NCI-H2081 treated with DMSO at 0.1 percent for 48 hours (cell line): ENCODE results near the gene VANGL2.

Source experiments
- DNase-seq: peaks from one replicate; lab custom pipeline; 2025; lab: John Stamatoyannopoulos, UW

The VANGL2 gene

DNA sequence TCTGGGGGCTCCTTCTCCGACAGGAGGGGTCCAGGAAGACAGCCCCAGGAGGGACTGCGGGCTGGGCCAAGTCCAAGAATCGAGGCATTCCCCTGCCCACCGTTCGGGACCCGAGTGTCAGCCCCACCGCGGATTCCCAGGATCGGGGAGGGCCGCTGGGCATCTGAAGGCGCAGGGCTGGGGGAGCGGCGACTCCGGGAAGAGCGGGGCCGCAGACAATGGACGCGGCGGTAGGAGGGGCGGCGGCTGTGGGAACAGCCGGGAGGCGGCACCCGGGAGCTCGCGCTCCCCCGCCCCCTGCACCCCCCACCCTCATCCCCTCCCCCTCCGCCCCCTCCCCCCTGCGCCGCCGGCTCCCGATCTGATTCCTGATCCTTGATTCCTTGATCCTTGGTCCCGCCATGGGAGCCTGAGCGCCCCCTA, at the start of gene VANGL2:
Gene VANGL2, plus strand, starts transcription at position 342 of the 423 bp plus-strand sequence. CDS start 15,274 bp downstream, outside the sequence.
- no peak for DNase-seq

DNA sequence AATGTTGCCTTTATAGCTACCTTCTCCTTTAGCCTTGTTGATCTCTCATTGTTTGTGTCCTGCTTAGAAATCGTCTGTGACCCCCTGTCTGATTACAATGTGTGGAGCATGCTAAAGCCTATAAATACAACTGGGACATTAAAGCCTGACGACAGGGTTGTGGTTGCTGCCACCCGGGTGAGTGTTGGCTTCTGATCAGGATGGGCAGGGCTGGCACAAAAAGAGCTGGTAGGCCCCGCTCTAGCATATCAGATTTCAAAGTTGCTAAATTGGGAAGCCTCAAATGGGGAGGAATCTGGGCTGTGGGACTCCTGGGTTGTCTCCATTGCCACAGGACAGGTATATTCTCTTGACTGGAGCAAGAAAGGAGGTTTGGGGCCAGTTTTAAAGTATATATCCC, 48.7 kb upstream of the VANGL2 start:
- DNase-seq = no peak

DNA sequence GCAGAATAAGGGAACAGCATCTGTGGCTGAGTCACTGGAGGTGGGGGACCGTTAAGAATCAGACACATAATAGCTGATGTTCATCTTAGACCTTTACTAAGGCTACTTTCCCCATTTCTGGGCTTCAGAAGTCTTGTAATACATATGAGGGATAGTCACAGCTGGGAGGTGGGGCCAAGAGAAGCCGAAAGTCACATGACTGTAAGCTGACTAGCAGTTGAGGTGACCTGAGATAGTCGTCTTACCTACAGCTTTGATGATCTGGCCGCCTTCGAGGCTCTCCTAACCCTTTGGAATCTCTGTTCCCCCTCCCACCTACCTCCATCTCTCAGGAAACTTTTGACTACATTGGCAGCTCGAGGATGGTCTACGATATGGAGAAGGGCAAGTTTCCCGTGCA, 47.8 kb upstream of the VANGL2 start:
- DNase-seq = no peak

DNA sequence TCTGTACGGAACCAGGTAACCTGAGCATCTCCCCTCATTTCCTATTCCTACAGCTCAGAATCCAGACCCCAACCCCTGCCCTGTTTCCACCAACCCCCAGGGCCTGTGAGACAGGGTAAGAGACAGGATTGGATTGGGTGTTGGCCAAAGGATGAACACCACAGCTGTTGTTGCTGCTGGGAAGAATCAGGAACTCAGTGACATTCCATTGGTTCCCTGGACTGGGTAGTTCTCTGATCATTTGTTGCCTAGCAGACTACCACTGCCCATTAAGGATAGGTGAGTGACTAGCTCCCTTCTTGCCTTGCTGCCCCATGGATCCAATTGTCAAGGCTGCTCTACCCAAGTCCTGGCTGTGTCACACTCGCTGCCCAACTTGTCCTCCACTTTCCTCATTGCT, 47.1 kb upstream of the VANGL2 start:
- DNase-seq = no peak

DNA sequence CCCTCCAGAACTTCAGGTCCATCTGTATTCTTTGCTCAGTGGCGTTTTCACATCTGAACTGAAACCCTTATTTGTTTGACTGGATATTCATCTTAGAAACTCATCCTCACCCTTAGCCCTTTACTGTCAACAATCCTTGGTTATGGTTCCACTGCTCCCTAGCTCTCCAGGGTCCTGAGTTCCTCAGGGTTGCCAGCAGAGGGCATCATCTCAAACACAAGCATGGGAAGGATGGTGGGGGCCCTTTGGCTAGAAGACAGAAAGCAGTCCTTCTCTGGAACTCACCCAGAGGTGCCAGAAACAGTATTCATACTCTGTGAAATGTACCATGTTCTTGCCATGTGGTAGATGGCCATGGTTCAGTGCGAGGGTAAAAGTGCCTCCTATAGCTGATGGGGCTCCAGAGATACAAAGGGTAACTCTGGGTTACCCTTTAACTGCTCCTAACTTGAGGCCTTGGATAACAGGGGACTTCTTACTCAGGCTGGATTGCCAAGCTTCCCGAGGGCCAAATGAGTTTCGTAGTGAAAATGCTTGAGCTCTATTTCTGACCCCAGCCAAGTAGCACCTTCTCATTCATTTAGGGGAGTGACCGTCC, 45.9 kb upstream of the VANGL2 start:
- DNase-seq = no peak

DNA sequence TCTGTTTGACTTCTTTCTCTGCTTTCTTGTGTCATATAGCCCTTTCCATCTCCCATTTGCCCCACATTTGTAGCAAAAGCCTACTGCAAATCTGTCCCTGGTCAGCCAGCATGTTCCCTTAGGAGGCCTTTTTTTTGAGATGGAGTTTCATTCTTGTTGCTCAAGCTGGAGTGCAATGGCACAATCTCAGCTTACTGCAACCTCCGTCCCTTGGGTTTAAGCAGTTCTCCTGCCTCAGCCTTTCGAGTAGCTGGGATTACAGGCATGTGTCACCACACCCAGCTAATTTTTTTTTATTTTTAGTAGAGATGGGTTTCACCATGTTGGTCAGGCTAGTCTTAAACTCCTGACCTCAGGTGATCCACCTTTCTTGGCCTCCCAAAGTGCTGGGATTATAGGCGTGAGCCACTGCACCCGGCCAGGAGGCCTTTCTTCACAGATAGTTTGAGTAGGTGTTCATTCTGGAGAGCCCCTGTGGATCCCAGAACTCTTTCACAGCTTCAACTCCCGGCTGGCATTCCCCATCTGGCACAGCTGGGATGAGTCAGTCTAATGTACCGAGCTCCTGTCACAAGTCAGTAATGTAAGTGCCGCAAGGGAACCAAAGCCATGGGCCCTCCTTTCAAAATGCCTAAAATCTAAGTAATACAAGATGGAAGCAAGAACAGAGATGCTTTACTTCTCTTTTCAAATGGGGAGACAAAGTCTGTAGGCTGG, 42.9 kb upstream of the VANGL2 start:
- DNase-seq = no peak

DNA sequence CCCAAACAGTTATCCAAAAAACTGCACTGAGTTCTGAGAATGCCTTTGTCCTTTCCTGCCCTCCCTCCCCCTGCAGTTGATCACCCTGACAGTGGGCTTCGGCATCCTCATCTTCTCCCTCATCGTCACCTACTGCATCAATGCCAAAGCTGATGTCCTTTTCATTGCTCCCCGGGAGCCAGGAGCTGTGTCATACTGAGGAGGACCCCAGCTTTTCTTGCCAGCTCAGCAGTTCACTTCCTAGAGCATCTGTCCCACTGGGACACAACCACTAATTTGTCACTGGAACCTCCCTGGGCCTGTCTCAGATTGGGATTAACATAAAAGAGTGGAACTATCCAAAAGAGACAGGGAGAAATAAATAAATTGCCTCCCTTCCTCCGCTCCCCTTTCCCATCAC, 42.3 kb upstream of the VANGL2 start:
- DNase-seq = no peak

DNA sequence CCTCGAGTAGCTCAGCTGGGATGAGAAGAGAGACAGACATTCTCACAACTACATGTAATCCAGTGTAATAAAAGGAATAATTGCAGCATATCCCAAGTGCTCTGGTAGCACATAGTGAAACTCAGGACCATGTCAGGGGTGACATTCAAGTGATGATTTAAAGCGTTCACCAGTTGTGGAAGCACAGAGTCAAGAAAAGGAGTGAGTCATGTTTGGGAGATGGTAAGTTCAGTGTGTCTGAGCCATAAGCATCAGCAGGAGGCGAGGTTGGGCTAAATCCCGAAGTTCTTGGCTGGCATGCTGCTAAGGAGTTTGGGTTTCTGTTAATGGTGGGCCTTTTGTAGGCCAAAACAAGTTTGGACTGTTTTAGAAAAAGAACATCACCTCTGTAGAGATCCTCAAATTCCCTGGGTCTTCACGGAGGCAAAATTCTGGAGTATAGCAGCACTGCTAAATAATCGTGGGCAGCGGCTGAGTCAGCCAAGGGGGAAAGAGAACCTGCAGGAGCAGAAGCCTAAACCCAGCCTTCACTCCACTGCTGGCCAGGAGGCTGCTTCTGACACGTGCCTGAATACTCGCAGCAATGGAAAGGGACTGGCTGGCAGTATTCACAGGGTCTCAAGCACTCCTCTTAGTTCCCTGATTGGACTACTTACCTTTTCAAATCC, 40.7 kb upstream of the VANGL2 start:
- DNase-seq = no peak

DNA sequence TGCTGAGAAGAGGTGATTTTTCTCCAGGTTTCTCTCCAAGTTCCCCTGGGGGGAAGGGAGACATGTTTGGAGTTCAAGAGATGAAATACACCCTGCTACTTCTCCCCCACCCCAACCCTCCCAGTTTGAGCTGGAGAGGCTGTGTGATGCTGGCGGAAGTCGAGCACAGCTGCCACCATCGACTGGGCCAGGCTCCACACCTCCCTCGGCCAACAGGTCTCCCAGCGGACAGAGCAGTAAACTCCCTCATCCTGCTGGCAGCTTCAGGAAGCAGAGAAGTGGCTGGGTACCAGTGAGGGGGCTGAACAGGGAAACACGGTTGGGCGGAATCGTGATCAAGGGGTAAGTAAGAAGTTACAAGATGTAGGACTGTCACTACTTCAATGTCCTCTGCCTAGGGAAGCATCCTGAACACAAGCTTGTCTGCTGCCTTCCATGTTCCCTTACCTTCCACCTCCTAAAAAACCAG, 40.1 kb upstream of the VANGL2 start:
- DNase-seq = no peak

DNA sequence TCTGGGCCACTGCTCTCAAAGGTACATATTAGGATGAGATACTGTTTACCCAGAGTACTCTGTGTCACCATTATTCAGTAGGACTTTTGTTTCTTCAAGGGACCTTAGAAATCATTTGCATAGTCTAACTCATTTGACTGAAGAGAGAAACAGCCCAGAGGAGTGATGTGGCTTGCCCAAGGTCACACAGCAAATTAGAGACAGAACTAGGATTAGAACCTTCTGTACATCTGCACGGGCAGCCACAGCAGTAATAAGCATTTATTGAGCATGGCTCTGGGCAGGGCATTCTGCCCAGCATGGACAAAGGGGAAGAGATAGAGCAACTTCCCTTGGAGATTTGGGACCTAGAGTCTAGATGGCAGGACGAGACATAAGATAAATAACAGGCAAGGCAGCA, 39.2 kb upstream of the VANGL2 start:
- no peak for DNase-seq

DNA sequence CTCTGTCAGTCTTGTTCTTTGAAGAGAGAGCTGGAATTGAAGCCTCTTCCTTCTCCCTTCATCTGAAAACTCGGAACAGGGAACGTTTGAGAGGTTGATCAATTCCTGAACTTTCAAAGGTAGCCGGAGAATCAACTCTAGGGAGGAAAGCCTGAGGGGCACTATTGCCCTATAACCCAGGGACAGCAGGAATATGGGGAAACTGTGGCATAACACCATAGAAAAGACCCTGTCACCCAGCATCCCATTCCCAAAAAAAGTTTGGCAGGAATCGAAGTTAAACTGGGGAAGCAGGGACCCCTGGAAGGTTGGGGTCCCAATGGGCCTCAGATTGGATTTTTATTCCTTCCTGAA, 38.6 kb upstream of the VANGL2 start:
- DNase-seq = no peak

DNA sequence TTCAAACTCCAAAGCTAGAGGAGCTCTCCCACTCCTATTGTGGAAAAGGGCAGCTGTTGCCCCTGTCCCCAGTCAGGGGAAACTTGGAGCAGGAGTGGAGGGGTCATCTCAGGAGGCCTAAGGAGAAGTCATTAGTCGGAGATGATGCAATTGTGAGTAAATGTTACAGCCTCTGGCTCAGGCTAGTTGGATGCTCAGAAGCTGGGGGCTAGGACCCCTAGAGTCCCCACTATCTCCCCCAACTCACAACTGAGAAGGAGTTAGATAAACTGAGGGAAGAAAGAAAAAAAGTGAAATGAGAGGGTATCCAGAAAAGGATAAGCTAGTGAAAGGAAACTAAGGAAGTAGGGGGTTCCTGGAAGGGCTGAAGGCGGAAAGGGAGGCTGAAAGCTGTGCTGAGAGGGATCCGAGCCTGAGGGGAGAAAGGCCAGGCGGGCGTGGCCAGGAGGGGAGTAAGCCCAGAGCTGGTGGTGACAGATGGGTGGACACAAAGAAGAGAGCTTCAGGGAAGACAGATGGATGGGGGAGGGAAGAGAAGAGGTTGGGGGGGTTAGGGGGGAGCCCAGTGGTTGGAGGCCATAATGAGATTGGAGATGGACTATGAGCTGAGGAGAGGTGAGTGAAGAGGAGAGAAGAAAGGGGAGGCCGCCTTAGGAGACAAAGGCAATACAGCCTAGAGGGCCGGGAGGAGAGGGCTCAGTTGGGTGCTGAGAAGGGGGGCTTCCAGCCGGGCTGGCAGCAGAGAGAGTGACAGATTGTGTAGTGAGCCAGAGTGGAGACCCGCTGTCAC, 38.0 kb upstream of the VANGL2 start:
- no peak for DNase-seq

DNA sequence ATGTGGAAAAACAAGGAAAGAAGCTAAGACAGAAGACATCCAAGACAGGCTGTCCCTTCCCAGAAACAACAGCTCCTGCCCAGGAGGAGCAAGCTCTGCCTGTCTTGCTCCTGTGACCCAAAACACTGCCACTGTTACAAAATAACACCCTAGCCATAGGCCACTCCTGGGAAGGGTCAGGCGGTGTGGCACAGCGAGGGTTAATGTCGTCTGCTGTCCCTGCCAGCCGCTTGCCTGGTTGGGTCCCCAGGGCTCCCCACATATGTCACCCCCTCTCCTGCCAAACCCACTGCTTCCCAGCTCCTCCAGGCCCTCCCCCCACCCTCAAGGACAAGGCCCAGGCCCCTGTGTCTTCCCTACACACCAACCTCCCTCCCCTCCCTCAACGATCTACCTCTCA, 37.4 kb upstream of the VANGL2 start:
- no peak for DNase-seq

DNA sequence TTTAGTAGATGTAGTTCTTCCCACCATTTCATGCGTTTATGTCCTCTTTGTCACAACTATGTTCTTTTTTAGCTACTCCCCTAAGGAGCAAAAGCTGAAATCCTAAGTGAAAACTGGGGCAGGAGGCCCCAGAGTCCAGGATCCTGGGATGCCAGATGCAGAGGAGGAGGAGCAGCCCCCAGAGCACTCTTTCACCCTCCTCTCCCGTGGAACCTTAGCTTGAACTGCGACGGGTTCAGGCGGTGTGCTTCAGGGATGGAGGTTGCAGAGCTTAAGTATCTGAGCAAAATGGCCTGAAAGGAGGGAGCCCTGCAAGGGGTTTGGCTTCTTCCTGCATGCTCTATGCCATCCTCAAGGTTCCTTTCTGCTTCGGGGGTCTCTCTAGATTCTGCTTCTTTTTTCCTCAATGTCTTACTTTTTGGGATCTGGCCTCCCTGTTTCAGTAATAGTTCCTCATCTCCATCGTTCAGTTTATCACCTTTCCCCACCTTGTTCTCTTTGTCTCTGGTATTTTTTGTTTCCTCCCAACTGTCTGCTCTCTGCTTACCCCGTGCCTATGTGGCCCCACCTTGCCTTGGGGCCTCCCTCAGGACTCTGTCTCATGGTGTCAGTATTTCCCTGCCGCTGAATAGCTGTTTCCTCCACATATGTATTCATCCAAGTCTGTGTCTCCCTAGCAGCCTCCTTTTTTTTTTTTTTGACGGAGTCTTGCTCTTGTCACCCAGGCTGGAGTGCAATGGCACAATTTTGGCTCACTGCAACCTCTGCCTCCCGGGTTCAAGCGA, 36.2 kb upstream of the VANGL2 start:
- no peak for DNase-seq

DNA sequence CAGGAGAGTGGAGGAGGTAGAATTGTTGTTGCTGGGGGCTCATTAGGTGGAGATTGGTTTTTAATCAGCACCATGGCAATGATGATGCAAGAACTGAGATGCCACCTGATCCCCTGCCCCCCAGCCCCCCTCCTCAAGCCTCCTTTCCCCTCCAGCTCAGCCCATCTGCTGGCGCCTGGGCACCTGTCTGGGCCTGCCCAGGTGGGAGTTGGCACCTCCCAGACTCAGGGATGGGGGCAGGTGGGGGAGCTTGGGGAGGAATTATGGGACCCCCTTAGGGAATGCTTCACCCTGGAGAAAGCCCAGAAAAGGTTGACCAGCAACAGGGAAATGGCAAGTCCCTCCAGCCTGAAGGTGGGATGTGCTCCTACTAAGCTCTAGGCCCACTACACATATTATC, 35.0 kb upstream of the VANGL2 start:
- no peak for DNase-seq

DNA sequence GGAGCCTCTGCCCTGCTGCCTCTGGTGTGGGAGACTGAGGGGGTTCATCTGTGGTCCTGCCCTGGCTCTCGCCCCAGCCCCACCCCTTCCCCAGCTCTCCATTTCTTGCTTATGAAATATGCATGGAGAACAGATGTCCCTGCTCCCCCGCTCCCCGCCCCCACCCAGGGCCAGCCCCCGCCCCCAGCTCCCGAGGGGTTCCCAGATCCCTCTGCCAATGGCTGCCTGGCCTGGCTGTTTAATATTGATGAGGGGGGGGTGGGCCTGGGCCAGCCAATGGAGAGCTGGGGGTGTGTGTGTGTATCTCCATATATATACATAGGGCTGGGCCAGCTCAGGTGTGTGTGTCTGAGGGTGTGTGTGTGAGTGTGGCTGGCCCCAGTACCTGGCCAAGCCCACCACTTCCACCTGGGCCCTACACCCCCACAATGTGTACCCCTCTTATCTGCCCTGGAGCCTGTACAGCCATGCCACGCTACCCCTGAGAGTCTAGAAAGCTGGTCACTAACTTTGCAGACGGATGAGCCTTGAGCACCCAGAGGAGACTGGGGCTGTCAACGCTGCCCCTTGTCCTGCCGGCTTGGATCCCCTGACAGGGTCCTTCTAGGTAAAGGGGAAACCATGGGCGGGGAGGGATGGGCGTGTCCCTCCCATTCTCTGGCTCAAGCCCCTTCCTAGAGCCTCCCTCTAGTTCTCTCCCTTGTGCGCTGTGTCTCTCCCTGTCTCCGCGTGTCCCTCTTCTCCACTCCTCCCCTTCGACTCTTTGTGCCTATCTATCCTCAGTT, 33.4 kb upstream of the VANGL2 start, which contains the start of gene NHLH1:
Gene NHLH1, plus strand, starts transcription at position 341 of the 785 bp plus-strand sequence. CDS start 3,661 bp downstream, outside the sequence.
- DNase-seq = no peak

DNA sequence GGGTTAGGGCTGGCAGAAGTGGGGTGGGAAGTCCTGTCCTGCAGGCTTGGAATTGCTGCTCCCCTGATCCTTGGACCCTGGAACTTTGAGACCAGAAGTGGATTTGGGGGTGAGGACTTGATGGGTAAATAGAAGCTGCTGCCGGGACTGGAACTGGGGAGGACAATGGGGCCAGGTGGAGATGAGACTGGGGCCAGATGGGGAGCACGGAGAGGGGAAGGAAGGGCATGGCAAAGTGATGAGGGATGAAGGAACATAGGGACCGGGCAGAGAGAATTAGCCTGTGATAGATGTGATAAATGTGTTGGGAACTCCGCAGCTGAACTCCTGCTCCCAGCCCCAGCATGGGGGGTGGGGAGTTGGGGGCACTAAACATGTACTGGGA, 32.9 kb upstream of the VANGL2 start:
- no peak for DNase-seq

DNA sequence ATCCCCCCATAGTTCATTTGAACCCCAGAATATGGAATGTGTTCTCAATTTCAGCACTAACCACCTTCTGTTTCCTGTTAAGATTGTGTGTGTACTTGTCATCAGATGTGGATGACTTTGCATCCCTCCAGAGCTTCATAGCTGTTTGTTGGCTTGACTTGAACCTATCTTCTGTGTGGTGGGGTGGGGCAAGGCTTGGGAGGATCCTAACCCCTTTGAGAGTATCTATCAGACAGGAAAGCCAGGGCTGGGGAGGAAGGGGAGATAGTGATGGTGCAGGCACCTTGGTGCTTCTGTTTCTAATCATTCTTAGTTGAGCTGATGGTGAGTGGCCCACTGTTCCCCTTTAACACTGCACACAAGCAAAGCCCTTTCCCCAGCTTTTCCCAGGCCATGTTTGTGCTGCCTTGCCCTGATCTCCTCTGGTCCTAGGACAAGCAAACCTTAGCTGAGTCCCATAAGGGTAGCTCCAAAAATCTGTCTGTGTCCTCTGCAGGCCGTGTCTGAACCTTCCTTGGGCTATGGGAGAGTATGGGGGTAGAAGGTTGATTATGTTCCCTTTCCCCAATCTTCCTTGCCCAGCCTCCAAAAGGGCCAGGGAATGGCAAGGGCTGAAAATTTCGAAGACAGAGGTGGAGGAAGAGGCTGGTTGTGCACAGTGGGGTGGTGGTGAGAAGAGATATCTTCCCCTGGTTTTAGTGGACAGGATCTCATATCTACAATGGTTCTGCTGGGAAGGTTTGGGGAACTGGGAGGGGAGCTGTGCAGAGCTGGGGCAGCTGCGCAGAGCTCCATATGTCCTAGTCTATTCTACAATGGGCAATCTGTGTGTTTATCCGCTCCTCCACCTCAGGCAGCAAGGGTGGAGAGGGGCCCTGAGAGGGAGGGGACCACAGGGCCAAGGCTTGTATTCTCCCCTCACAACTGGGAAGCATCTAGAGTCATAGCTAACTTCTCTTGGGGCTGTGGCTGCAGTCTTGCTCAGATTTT, 32.1 kb upstream of the VANGL2 start:
- no peak for DNase-seq

DNA sequence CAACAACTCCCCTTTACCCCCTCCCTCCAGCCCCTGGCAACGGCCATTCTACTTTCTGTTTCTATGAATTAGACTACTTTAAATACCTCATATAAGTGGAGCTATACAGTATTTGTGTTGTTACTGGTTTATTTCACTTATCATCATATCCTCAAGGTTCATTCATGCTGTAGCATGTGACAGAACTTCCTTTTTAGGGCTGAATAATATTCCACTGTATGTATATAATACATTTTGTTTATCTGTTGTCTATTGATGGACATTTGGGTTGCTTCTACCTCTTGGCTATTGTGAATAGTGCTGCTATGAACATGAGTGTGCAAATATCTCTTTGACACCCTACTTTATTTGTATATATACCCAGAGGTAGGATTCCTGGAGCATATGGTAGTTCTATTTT, 31.3 kb upstream of the VANGL2 start:
- no peak for DNase-seq
